ENCODE data around the gene RAB14.

DNA sequence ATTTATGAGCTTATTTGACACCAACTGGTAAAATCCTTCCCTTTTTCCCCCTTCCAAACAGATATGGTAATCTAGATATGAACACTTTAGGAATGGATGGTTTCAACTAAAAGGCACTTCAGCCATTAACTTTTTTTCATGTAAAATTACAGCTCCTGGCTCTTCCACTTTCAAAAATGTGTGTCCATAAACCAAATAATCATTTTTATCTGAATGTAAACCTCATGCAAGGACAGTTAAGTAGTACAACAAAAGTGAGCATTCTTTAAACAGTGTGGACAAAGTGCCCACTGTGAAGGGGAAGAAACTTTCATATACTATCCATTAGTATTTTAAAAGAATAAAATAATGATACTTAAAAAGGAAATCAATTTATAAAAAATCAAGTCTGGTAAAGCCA is 17.2 kb downstream of the RAB14 start:
- TF ChIP-seq, protein P1, sequence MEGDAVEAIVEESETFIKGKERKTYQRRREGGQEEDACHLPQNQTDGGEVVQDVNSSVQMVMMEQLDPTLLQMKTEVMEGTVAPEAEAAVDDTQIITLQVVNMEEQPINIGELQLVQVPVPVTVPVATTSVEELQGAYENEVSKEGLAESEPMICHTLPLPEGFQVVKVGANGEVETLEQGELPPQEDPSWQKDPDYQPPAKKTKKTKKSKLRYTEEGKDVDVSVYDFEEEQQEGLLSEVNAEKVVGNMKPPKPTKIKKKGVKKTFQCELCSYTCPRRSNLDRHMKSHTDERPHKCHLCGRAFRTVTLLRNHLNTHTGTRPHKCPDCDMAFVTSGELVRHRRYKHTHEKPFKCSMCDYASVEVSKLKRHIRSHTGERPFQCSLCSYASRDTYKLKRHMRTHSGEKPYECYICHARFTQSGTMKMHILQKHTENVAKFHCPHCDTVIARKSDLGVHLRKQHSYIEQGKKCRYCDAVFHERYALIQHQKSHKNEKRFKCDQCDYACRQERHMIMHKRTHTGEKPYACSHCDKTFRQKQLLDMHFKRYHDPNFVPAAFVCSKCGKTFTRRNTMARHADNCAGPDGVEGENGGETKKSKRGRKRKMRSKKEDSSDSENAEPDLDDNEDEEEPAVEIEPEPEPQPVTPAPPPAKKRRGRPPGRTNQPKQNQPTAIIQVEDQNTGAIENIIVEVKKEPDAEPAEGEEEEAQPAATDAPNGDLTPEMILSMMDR (IDR thresholded peaks at IDR 0.05) = no peak
- TF ChIP-seq POLR2A (IDR thresholded peaks at IDR 0.05) = no peak
